HCT116 (cell line): ENCODE data around the gene HSPA2. TPM values are rescaled to one million over a fixed set of nuclear protein-coding genes. Genes with fewer than 3 reads are reported as not detected.

Source experiments
- ATAC-seq: fragments of 200-7000 bp; cut with Tn5 transposase; 2 replicates; pipeline ENCODE4 v1.9.1; 2020; ENCODE audit warnings: mild to moderate bottlenecking, moderate library complexity
- BruUV-seq: library from RNA; stranded (reverse); fragments of 400-500 nt; replicated peaks from 2 replicates; lab custom pipeline; 2021; lab: Mats Ljungman, UMichigan
- CTCF ChIA-PET: fragments of 300-600 bp; sonication (Branson Sonifier 250); formaldehyde crosslinking; loops from one replicate; lab custom pipeline; 2021; ENCODE audit warnings: antibody characterized with exemption; lab: Charles Lee
- POLR2A ChIA-PET: fragments of 300-600, 350-600 bp; sonication (Branson Sonifier 250); formaldehyde crosslinking; loops from one replicate; lab custom pipeline; 2021; ENCODE audit warnings: antibody characterized with exemption; lab: Charles Lee
- RAD21 ChIA-PET, 2 experiments: fragments of 300-600 bp; sonication (Branson Sonifier 250); formaldehyde crosslinking; loops; one replicate each; lab custom pipeline; 2023; ENCODE audit warnings: low total read pairs in 2 of 2; ENCODE audit not compliant: uncharacterized antibody in 2 of 2, unreplicated experiment in 2 of 2, low non-redundant PET in 1 of 2; lab: Charles Lee
- DNase-seq: peaks from one replicate; pipeline ENCODE4 v3.0.0-alpha.2; 2010; ENCODE audit warnings: low read depth, low spot score
- H2AFZ ChIP-seq: fragments of 200-600 bp; shearing (Covaris generic), sonication (generic); 2 replicates; pipeline ENCODE4 v1.6.1; 2017; ENCODE audit warnings: low read depth, mixed run types, mixed read lengths, antibody characterized with exemption, low read length; ENCODE audit not compliant: poor library complexity, severe bottlenecking
- H3K27ac ChIP-seq: 2 replicates; pipeline ENCODE4 v1.5.1; 2012; ENCODE audit warnings: low read depth, low read length
- H3K27me3 ChIP-seq: fragments of 200-600 bp; sonication (generic); 2 replicates; pipeline ENCODE4 v1.6.1; 2016; ENCODE audit warnings: mixed run types, low read length, mixed read lengths; ENCODE audit not compliant: insufficient read depth
- H3K36me3 ChIP-seq, 2 experiments: fragments of 200-500 bp in 1 of 2; fragments of 200-600 bp in 1 of 2; sonication (Bioruptor generic) in 1 of 2; sonication (generic) in 1 of 2; 2 replicates each; pipeline versions ENCODE4 v1.5.1 to v1.6.1; 2014 to 2016; ENCODE audit warnings: low read length in 2 of 2, inconsistent platforms in 1 of 2, mixed read lengths in 1 of 2, mixed run types in 1 of 2; ENCODE audit not compliant: insufficient read depth in 2 of 2, control insufficient read depth in 1 of 2
- H3K4me1 ChIP-seq, 2 experiments: fragments of 200-600 bp in 1 of 2; sonication (generic) in 1 of 2; 2 replicates each; pipeline versions ENCODE4 v1.5.1 to v1.6.1; 2012 to 2017; ENCODE audit warnings: low read length in 2 of 2, inconsistent platforms in 1 of 2, mild to moderate bottlenecking in 1 of 2, mixed read lengths in 1 of 2, mixed run types in 1 of 2, moderate library complexity in 1 of 2; ENCODE audit not compliant: insufficient read depth in 2 of 2, control insufficient read depth in 1 of 2
- H3K4me2 ChIP-seq: fragments of 200-600 bp; sonication (generic); 2 replicates; pipeline ENCODE4 v1.6.1; 2017; ENCODE audit warnings: mixed run types, low read length, mixed read lengths
- H3K4me3 ChIP-seq, 2 experiments: fragments of 200-600 bp in 1 of 2; sonication (generic) in 1 of 2; replicated peaks in 1 of 2; 2 replicates each; pipeline ENCODE4 v1.5.1; 2011 to 2016; ENCODE audit warnings: low read length in 2 of 2, control low read depth in 1 of 2, low read depth in 1 of 2, mild to moderate bottlenecking in 1 of 2, mixed read lengths in 1 of 2, mixed run types in 1 of 2
- H3K79me2 ChIP-seq: fragments of 200-600 bp; sonication (generic); 2 replicates; pipeline ENCODE4 v1.6.1; 2017; ENCODE audit warnings: mild to moderate bottlenecking, mixed run types, low read length, moderate library complexity, mixed read lengths; ENCODE audit not compliant: insufficient read depth
- H3K9ac ChIP-seq: fragments of 200-600 bp; sonication (generic); 2 replicates; pipeline ENCODE4 v1.6.1; 2016; ENCODE audit warnings: low read length, mixed read lengths
- H3K9me2 ChIP-seq: fragments of 200-600 bp; sonication (generic), shearing (Covaris generic); 2 replicates; pipeline ENCODE4 v1.6.1; 2017; ENCODE audit warnings: mixed run types, mild to moderate bottlenecking, moderate library complexity; ENCODE audit not compliant: insufficient read depth
- H3K9me3 ChIP-seq, 2 experiments: fragments of 200-500 bp in 1 of 2; fragments of 200-600 bp in 1 of 2; sonication (Bioruptor generic) in 1 of 2; sonication (generic) in 1 of 2; 2 replicates each; pipeline ENCODE4 v1.6.1; 2014 to 2017; ENCODE audit warnings: low read length in 2 of 2, mixed read lengths in 2 of 2, inconsistent platforms in 1 of 2, low read depth in 1 of 2, mild to moderate bottlenecking in 1 of 2, mixed run types in 1 of 2, moderate library complexity in 1 of 2; ENCODE audit not compliant: control insufficient read depth in 1 of 2, insufficient read depth in 1 of 2
- H4K20me1 ChIP-seq: fragments of 200-600 bp; sonication (generic), shearing (Covaris generic); 2 replicates; pipeline ENCODE4 v1.6.1; 2017; ENCODE audit warnings: mixed run types, mild to moderate bottlenecking, moderate library complexity; ENCODE audit not compliant: insufficient read depth
- ATF3 ChIP-seq: IDR thresholded peaks from 2 replicates; pipeline ENCODE4 v1.6.1; 2012
- CBX3 ChIP-seq: IDR thresholded peaks from 2 replicates; pipeline ENCODE4 v1.6.1; 2012; ENCODE audit warnings: low read depth
- CEBPB ChIP-seq: IDR thresholded peaks from 2 replicates; pipeline ENCODE4 v1.6.1; 2012; ENCODE audit warnings: low read depth
- ELF1 ChIP-seq: IDR thresholded peaks from 2 replicates; pipeline ENCODE4 v1.6.1; 2012; ENCODE audit warnings: low read depth, borderline replicate concordance
- EZH2phosphoT487 ChIP-seq: fragments of 200-600 bp; IDR thresholded peaks from 2 replicates; pipeline ENCODE4 v1.6.1; 2018; ENCODE audit warnings: antibody characterized with exemption, borderline replicate concordance
- FOSL1 ChIP-seq: IDR thresholded peaks from 2 replicates; pipeline ENCODE4 v1.6.1; 2012; ENCODE audit warnings: low read depth
- JUND ChIP-seq: IDR thresholded peaks from 2 replicates; pipeline ENCODE4 v1.6.1; 2012
- POLR2A ChIP-seq: IDR thresholded peaks from 2 replicates; pipeline ENCODE4 v1.7.0; 2011; ENCODE audit warnings: borderline replicate concordance; ENCODE audit not compliant: insufficient read depth, insufficient read length; ENCODE audit errors: extremely low read depth
- POLR2AphosphoS5 ChIP-seq: IDR thresholded peaks from 2 replicates; pipeline ENCODE4 v1.6.1; 2011; ENCODE audit warnings: mild to moderate bottlenecking, low read depth, low read length, moderate library complexity
- RAD21 ChIP-seq: IDR thresholded peaks from 2 replicates; pipeline ENCODE4 v1.6.1; 2012; ENCODE audit warnings: low read depth, mild to moderate bottlenecking
- REST ChIP-seq: IDR thresholded peaks from 2 replicates; pipeline ENCODE4 v1.6.1; 2012; ENCODE audit warnings: low read depth
- SIN3A ChIP-seq: IDR thresholded peaks from 2 replicates; pipeline ENCODE4 v1.6.1; 2012; ENCODE audit warnings: low read depth
- SRF ChIP-seq: IDR thresholded peaks from 2 replicates; pipeline ENCODE4 v1.6.1; 2012; ENCODE audit warnings: low read depth
- ZBTB33 ChIP-seq: IDR thresholded peaks from 2 replicates; pipeline ENCODE4 v1.6.1; 2011; ENCODE audit warnings: mild to moderate bottlenecking, low read length, moderate library complexity; ENCODE audit not compliant: insufficient replicate concordance; ENCODE audit errors: extremely low read depth
- ZFX ChIP-seq: fragments of 450-650 bp; IDR thresholded peaks from 2 replicates; pipeline ENCODE4 v1.6.1; 2017
- ZNF274 ChIP-seq: fragments of 200-500 bp; sonication (Bioruptor generic); IDR thresholded peaks from 2 replicates; pipeline ENCODE4 v1.6.1; 2014; ENCODE audit warnings: mild to moderate bottlenecking, low read depth, low read length, inconsistent platforms
- intact Hi-C: fragments of 100-400 bp; cut with micrococcal nuclease; formaldehyde crosslinking; loops from 2 replicates; pipeline ENCODE4 v1.10.0; 2022
- total RNA-seq: library from RNA; stranded (reverse); gene quantifications from one replicate; pipeline ENCODE4 v1.2.1, GENCODE V29; 2021; ENCODE audit not compliant: unreplicated experiment
- TF ChIP-seq, protein P1 (sequence below), 3 experiments: fragments of 200-600 bp in 1 of 3; sonication (generic) in 1 of 3; IDR thresholded peaks in 2 of 3; conservative IDR thresholded peaks in 1 of 3; 2 replicates each; pipeline ENCODE4 v1.5.1; 2012 to 2017; ENCODE audit warnings: low read depth in 2 of 3, low read length in 2 of 3, antibody characterized with exemption in 1 of 3, borderline replicate concordance in 1 of 3, control low read depth in 1 of 3, mild to moderate bottlenecking in 1 of 3, mixed read lengths in 1 of 3, mixed run types in 1 of 3, moderate library complexity in 1 of 3; ENCODE audit not compliant: insufficient read depth in 1 of 3
- TF ChIP-seq, protein P2 (sequence below): IDR thresholded peaks from 2 replicates; pipeline ENCODE4 v1.6.1; 2012

HSPA2 gene
- total RNA-seq, 1 experiment from 2014 or later: 2.5 TPM

- intact Hi-C loops: loop anchor here (10.0 kb wide), 1 partner anchor 90 kb away; no protein-coding TSS in a partner anchor
- no peaks in the 10 kb centered on the region for H3K27me3 ChIP-seq
- RAD21 ChIA-PET: no interaction called here
- peaks cover 0 to 11% of the 10 kb centered on the region in 2 experiments; a peak in 2 of 4 replicates for H3K4me1 ChIP-seq
- CTCF ChIA-PET: interaction anchor here (1.5 kb wide), 1 partner anchor 34 kb away, joined by 5 read pairs; no protein-coding TSS in a partner anchor
- DNase-seq (no peak), ATAC-seq (no peak)
- H2AFZ ChIP-seq: no peak overlapping the region
- no peak overlapping the region for H3K9ac ChIP-seq
- H3K9me2 ChIP-seq: no peaks in the 10 kb centered on the region
- H3K9me3 ChIP-seq: no peaks in the 10 kb centered on the region; a peak in 1 of 4 replicates
- H3K4me2 ChIP-seq: no peak overlapping the region
- TF ChIP-seq, protein P1, sequence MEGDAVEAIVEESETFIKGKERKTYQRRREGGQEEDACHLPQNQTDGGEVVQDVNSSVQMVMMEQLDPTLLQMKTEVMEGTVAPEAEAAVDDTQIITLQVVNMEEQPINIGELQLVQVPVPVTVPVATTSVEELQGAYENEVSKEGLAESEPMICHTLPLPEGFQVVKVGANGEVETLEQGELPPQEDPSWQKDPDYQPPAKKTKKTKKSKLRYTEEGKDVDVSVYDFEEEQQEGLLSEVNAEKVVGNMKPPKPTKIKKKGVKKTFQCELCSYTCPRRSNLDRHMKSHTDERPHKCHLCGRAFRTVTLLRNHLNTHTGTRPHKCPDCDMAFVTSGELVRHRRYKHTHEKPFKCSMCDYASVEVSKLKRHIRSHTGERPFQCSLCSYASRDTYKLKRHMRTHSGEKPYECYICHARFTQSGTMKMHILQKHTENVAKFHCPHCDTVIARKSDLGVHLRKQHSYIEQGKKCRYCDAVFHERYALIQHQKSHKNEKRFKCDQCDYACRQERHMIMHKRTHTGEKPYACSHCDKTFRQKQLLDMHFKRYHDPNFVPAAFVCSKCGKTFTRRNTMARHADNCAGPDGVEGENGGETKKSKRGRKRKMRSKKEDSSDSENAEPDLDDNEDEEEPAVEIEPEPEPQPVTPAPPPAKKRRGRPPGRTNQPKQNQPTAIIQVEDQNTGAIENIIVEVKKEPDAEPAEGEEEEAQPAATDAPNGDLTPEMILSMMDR (IDR thresholded peaks at IDR 0.05 in 2 of 3, conservative IDR thresholded peaks at IDR 0.05 in 1 of 3; ENCODE audit: borderline replicate concordance in 1 of 3, insufficient read depth in 1 of 3, low read depth in 2 of 3, low read length in 2 of 3): no peak
- TF ChIP-seq, protein P2, sequence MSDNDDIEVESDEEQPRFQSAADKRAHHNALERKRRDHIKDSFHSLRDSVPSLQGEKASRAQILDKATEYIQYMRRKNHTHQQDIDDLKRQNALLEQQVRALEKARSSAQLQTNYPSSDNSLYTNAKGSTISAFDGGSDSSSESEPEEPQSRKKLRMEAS: no peak
- TF ChIP-seq JUND (no peak), ZNF274 (no peak), ELF1 (no peak), SRF (no peak), SIN3A (no peak), CBX3 (no peak), RAD21 (no peak), POLR2AphosphoS5 (no peak), ATF3 (no peak), CEBPB (no peak), FOSL1 (no peak), EZH2phosphoT487 (no peak), ZFX (no peak), POLR2A (no peak), ZBTB33 (no peak), REST (no peak)
- POLR2A ChIA-PET: no interaction called here
- H3K36me3 ChIP-seq: no peaks in the 10 kb centered on the region
- no peaks in the 10 kb centered on the region for H4K20me1 ChIP-seq
- no TSS peak for BruUV-seq
- no peak overlapping the region for H3K27ac ChIP-seq
- no peak overlapping the region for H3K4me3 ChIP-seq
- H3K79me2 ChIP-seq: no peaks in the 10 kb centered on the region
Measured at GRCh38 chr14:64544607-64545312, 4.2 kb downstream of the HSPA2 start.
